ENCODE data around the gene ZNF280D.

The ZNF280D gene

GRCh38 chr15:56754772-56755370, 21.6 kb upstream of the ZNF280D start:
- Histone ChIP-seq H3K9me3 (no peaks in the 10 kb centered on the region), H3K4me1 (no peaks in the 10 kb centered on the region), H3K36me3 (no peaks in the 10 kb centered on the region), H3K27me3 (no peaks in the 10 kb centered on the region), H3K4me3 (ENCODE audit: low read depth, low read length) (no peak overlapping the region)
- DNase-seq = no peak
- TF ChIP-seq CTCF (IDR thresholded peaks at IDR 0.05; ENCODE audit: low read depth, low read length) = no peak

- no peak for DNase-seq
These were observed 19.7 kb upstream of the ZNF280D start for GRCh38 chr15:56752986-56753385.

GRCh38 chr15:56749982-56750381, 16.7 kb upstream of the ZNF280D start:
- H3K4me1 ChIP-seq = no peaks in the 10 kb centered on the region
- H3K27me3 ChIP-seq = no peaks in the 10 kb centered on the region
- TF ChIP-seq CTCF (IDR thresholded peaks at IDR 0.05; ENCODE audit: low read depth, low read length) = no peak
- H3K9me3 ChIP-seq = no peaks in the 10 kb centered on the region
- no peaks in the 10 kb centered on the region for H3K36me3 ChIP-seq
- no peak for DNase-seq
- no peak overlapping the region for H3K4me3 ChIP-seq (ENCODE audit: low read depth, low read length)

More at GRCh38 chr15:56752986-56753385, 19.7 kb upstream of the ZNF280D start:
- Histone ChIP-seq H3K36me3 (no peaks in the 10 kb centered on the region), H3K27me3 (no peaks in the 10 kb centered on the region), H3K4me3 (ENCODE audit: low read depth, low read length) (no peak overlapping the region), H3K4me1 (no peaks in the 10 kb centered on the region), H3K9me3 (no peaks in the 10 kb centered on the region)
- no peak for TF ChIP-seq CTCF (IDR thresholded peaks at IDR 0.05; ENCODE audit: low read depth, low read length)

- DNase-seq = no peak
- Histone ChIP-seq H3K4me3 (ENCODE audit: low read depth, low read length) (no peak overlapping the region), H3K9me3 (no peaks in the 10 kb centered on the region), H3K4me1 (no peaks in the 10 kb centered on the region), H3K36me3 (no peaks in the 10 kb centered on the region), H3K27me3 (no peaks in the 10 kb centered on the region)
- no peak for TF ChIP-seq CTCF (IDR thresholded peaks at IDR 0.05; ENCODE audit: low read depth, low read length)
These were observed 11.7 kb upstream of the ZNF280D start for GRCh38 chr15:56744701-56745683.

GRCh38 chr15:56741541-56741940, 8.2 kb upstream of the ZNF280D start:
- no peaks in the 10 kb centered on the region for H3K36me3 ChIP-seq
- DNase-seq = no peak
- no peak for TF ChIP-seq CTCF (IDR thresholded peaks at IDR 0.05; ENCODE audit: low read depth, low read length)
- no peaks in the 10 kb centered on the region for H3K27me3 ChIP-seq
- no peaks in the 10 kb centered on the region for H3K4me1 ChIP-seq
- H3K4me3 ChIP-seq (ENCODE audit: low read depth, low read length) = no peak overlapping the region
- H3K9me3 ChIP-seq = no peaks in the 10 kb centered on the region

Data from BE2C (cell line).